Breast epithelium (tissue), 3 donors: Measurements from ENCODE around the gene PDE1C.
"Not testable (repeated sequence)": the region's sequence is repeated elsewhere in the genome, so short reads cannot be mapped to it uniquely, and the experiment has no call there.

ENCODE experiments used
- CTCF ChIP-seq, 3 donors: fragments of 450-650 bp; IDR thresholded peaks; one replicate each; pipeline ENCODE4 v1.5.1; 2016 to 2017; ENCODE audit warnings: antibody characterized with exemption in 3 of 3, mild to moderate bottlenecking in 3 of 3, moderate library complexity in 3 of 3
- POLR2A ChIP-seq: fragments of 450-650 bp; IDR thresholded peaks from one replicate; pipeline ENCODE4 v1.6.1; 2016; ENCODE audit warnings: antibody characterized with exemption, mild to moderate bottlenecking, moderate library complexity
- POLR2AphosphoS5 ChIP-seq, 3 donors: sonication (generic); formaldehyde crosslinking; IDR thresholded peaks; one replicate each; pipeline ENCODE4 v1.6.1; 2017; ENCODE audit warnings: antibody characterized with exemption in 3 of 3

DNA sequence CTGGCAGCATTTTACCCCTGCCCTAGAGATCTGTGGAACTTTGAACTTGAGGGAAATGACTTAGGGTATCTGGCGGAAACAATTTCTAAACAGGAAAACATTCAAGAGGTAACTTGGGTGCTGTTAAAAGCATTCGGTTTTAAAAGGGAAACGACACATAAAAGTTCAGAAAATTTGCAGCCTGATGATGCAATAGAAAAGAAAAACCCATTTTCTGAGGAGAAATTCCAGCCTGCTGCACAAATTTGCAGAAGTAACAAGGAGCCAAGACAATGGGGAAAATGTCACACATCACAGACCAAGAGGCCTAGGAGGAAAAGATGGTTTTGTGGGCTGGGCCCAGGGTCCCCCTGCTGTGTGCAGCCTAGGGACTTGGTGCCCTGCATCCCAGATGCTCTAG, 236.6 kb downstream of the PDE1C start:
- not testable (repeated sequence) for TF ChIP-seq POLR2A; POLR2AphosphoS5 (IDR thresholded peaks at IDR 0.05); CTCF (IDR thresholded peaks at IDR 0.05)
